Spleen (tissue), 11 donors: ENCODE data around the gene CSNK1G2. TPM values are rescaled to one million over a fixed set of nuclear protein-coding genes. Genes with fewer than 3 reads are reported as not detected.

Source experiments
- DNase-seq: peaks from one replicate; pipeline ENCODE4 v3.0.0-alpha.2; 2020
- H3K27ac ChIP-seq, 8 donors: fragments of 200-600 bp; sonication (generic) in 7 of 8; 1 replicate in 4 of 8; 2 replicates in 4 of 8; pipeline versions ENCODE4 v1.5.0 to v1.8.0; 2016 to 2021; ENCODE audit warnings: inconsistent platforms in 4 of 8, mild to moderate bottlenecking in 4 of 8, moderate library complexity in 1 of 8
- H3K27me3 ChIP-seq, 7 donors: fragments of 200-600 bp; sonication (generic) in 6 of 7; replicated peaks in 1 of 7; 1 replicate in 4 of 7; 2 replicates in 3 of 7; pipeline versions ENCODE4 v1.5.0 to v1.8.0; 2016 to 2021; ENCODE audit warnings: inconsistent platforms in 3 of 7, mild to moderate bottlenecking in 1 of 7
- H3K36me3 ChIP-seq, 6 donors: fragments of 200-600 bp; sonication (generic) in 5 of 6; 1 replicate in 4 of 6; 2 replicates in 2 of 6; pipeline versions ENCODE4 v1.5.0 to v1.8.0; 2016 to 2021; ENCODE audit warnings: inconsistent platforms in 2 of 6
- H3K4me1 ChIP-seq, 6 donors: fragments of 200-600 bp; sonication (generic) in 5 of 6; 1 replicate in 3 of 6; 2 replicates in 3 of 6; pipeline versions ENCODE4 v1.5.0 to v1.8.0; 2016 to 2021; ENCODE audit warnings: inconsistent platforms in 3 of 6
- H3K4me3 ChIP-seq, 8 donors: fragments of 200-600 bp; sonication (generic) in 7 of 8; 1 replicate in 4 of 8; 2 replicates in 4 of 8; pipeline versions ENCODE4 v1.5.0 to v1.8.0; 2016 to 2021; ENCODE audit warnings: inconsistent platforms in 4 of 8, mild to moderate bottlenecking in 4 of 8, moderate library complexity in 2 of 8
- H3K9me3 ChIP-seq, 8 donors: fragments of 200-600 bp; sonication (generic) in 7 of 8; 1 replicate in 4 of 8; 2 replicates in 4 of 8; pipeline versions ENCODE4 v1.5.0 to v1.8.0; 2016 to 2021; ENCODE audit warnings: inconsistent platforms in 4 of 8
- CTCF ChIP-seq, 11 experiments: fragments of 200-600 bp in 7 of 11; fragments of 450-650 bp in 4 of 11; sonication (generic) in 4 of 11; IDR thresholded peaks in 8 of 11; conservative IDR thresholded peaks in 3 of 11; 1 replicate in 7 of 11; 2 replicates in 4 of 11; pipeline versions ENCODE4 v1.4.0 to v1.8.0; 2016 to 2021; ENCODE audit warnings: antibody characterized with exemption in 11 of 11, inconsistent platforms in 4 of 11, mild to moderate bottlenecking in 1 of 11
- POLR2A ChIP-seq, 3 donors: fragments of 450-650 bp; IDR thresholded peaks; one replicate each; pipeline ENCODE4 v1.5.1; 2017; ENCODE audit warnings: antibody characterized with exemption in 3 of 3, mild to moderate bottlenecking in 1 of 3
- POLR2AphosphoS5 ChIP-seq, 3 donors: sonication (generic); formaldehyde crosslinking; IDR thresholded peaks; one replicate each; pipeline ENCODE4 v1.5.1; 2017; ENCODE audit warnings: antibody characterized with exemption in 3 of 3
- WGBS, 5 donors: extraction: QIAGEN DNeasy Blood & Tissue Kit in 3 of 5; methylation state at CpG; one replicate each; pipeline versions ENCODE4 v1.1.5 to v1.1.7; 2013 to 2018; 5-methylcytosine and 5-hydroxymethylcytosine counted together
- intact Hi-C: fragments of 100-400 bp; cut with DNase I; formaldehyde crosslinking; loops from one replicate; pipeline ENCODE4 v1.15.0; 2023; ENCODE audit warnings: low total_unique reads
- polyA plus RNA-seq, 3 donors: library from polyadenylated mRNA; stranded (reverse); fragments of 200-250 nt; gene quantifications; one replicate each; pipeline ENCODE4 v1.2.1, GENCODE V29; 2013
- small RNA-seq, 4 donors: library from RNA; depleted of rRNA; stranded (forward); fragments of <200 nt; gene quantifications; one replicate each; pipeline ENCODE3, GENCODE V24; 2016
- total RNA-seq, 7 donors: library from RNA; depleted of rRNA in 3 of 7; stranded (reverse); fragments of >200 nt in 3 of 7; fragmentation: NEBNext Ultra II Directional in 4 of 7; extraction: Animal tissue kit (Norgen Biotek cat#: 25700) in 4 of 7; gene quantifications; one replicate each; pipeline versions ENCODE4 v1.1.0 to v1.2.1, GENCODE V29; 2016 to 2021
- donor health status: healthy with polysubstance abuse.
- donor health status: DM: no; HTN: no; CAD: no; lungs with moderate emphysema.
- donor health status: DM: no; HTN: no; CAD: no.
- donor health status: Bipolar disorder and iron deficiency.
- donor health status: healthy.
- donor health status: DM: no; HTN: no; CAD: no.
- donor health status: DM: yes; HTN: yes; CAD: no.

The CSNK1G2 gene
- total and polyA plus RNA-seq, 10 donors = 52.5 to 120 (median 93.8) TPM

GRCh38 chr19:2026770-2027169, 85.8 kb downstream of the CSNK1G2 start:
- TF ChIP-seq CTCF (IDR thresholded peaks at IDR 0.05 in 8 of 11, conservative IDR thresholded peaks at IDR 0.05 in 3 of 11) (no peak), POLR2A (IDR thresholded peaks at IDR 0.05) (no peak), POLR2AphosphoS5 (IDR thresholded peaks at IDR 0.05) (no peak)
- 85 to 95% (median 93%) methylated on average over 10 of the region's 10 CpGs for WGBS, 5 donors
- no peak overlapping the region for H3K4me3 ChIP-seq
- H3K27me3 ChIP-seq = no peaks in the 10 kb centered on the region
- H3K9me3 ChIP-seq = peaks cover 0 to 6% (median 0%) of the 10 kb centered on the region in 8 donors
- peak overlapping the region in 1 of 8 donors; percentile 91 for H3K27ac ChIP-seq
- H3K4me1 ChIP-seq = peaks cover 4 to 60% (median 33%) of the 10 kb centered on the region in 6 donors
- DNase-seq = no peak
- H3K36me3 ChIP-seq = no peaks in the 10 kb centered on the region
- intact Hi-C loops = no loop called here

GRCh38 chr19:2027361-2027760, 86.4 kb downstream of the CSNK1G2 start:
- peaks cover 7 to 66% (median 39%) of the 10 kb centered on the region in 6 donors for H3K4me1 ChIP-seq
- no peak for DNase-seq
- peaks cover 0 to 6% (median 0%) of the 10 kb centered on the region in 8 donors for H3K9me3 ChIP-seq
- no peak overlapping the region for H3K4me3 ChIP-seq
- no peak for TF ChIP-seq POLR2AphosphoS5 (IDR thresholded peaks at IDR 0.05)
- intact Hi-C loops = no loop called here
- H3K27ac ChIP-seq = peak overlapping the region in 2 of 8 donors; percentile 73 to 91
- H3K36me3 ChIP-seq = no peaks in the 10 kb centered on the region
- H3K27me3 ChIP-seq = no peaks in the 10 kb centered on the region
- WGBS, 5 donors = 49 to 73% (median 59%) methylated on average over 9 of the region's 9 CpGs

Small RNA genes lying within 50 kb of the gene (small RNA-seq; reads per million reads assigned to genes)
- 0 reads per million in 4 donors for gene AC007136.1

Other genes starting within 250 kb of the CSNK1G2 start
- not detected for gene ONECUT3, start 187.7 kb upstream of the CSNK1G2 start, total RNA-seq
- not detected for gene ONECUT3, start 187.7 kb upstream of the CSNK1G2 start, polyA plus RNA-seq
- gene ATP8B3, start 128.9 kb upstream of the CSNK1G2 start, total RNA-seq = 10 to 100 TPM in 1 of 7 donors, 1 to 10 TPM in 6; 5.4 to 10.1 (median 7.3) TPM
- 1 to 10 TPM; 1.9 to 3.9 (median 2.3) TPM for gene ATP8B3, start 128.9 kb upstream of the CSNK1G2 start, polyA plus RNA-seq
- 10 to 100 TPM; 35.7 to 88.1 (median 59.2) TPM for gene REXO1, start 92.7 kb upstream of the CSNK1G2 start, total RNA-seq
- gene REXO1, start 92.7 kb upstream of the CSNK1G2 start, polyA plus RNA-seq = 10 to 100 TPM; 13.4 to 52.3 (median 27.4) TPM
- gene KLF16, start 77.6 kb upstream of the CSNK1G2 start, total RNA-seq = 10 to 100 TPM; 12.9 to 39.0 (median 29.5) TPM
- 10 to 100 TPM in 1 of 3 donors, 1 to 10 TPM in 2; 7.1 to 19.5 (median 8.1) TPM for gene KLF16, start 77.6 kb upstream of the CSNK1G2 start, polyA plus RNA-seq
- gene ABHD17A, start 55.7 kb upstream of the CSNK1G2 start, total RNA-seq = 100 to 1,000 TPM in 2 of 7 donors, 10 to 100 TPM in 5; 73.4 to 104 (median 83.0) TPM
- 100 to 1,000 TPM in 1 of 3 donors, 10 to 100 TPM in 2; 80.4 to 107 (median 88.1) TPM for gene ABHD17A, start 55.7 kb upstream of the CSNK1G2 start, polyA plus RNA-seq
- 10 to 100 TPM in 2 of 7 donors, 1 to 10 TPM in 5; 6.4 to 11.0 (median 8.3) TPM for gene ADAT3, start 35.8 kb upstream of the CSNK1G2 start, total RNA-seq
- gene ADAT3, start 35.8 kb upstream of the CSNK1G2 start, polyA plus RNA-seq = 1 to 10 TPM; 3.2 to 9.4 (median 4.0) TPM
- gene SCAMP4, start 35.8 kb upstream of the CSNK1G2 start, total RNA-seq = 10 to 100 TPM; 45.4 to 92.2 (median 53.6) TPM
- gene SCAMP4, start 35.8 kb upstream of the CSNK1G2 start, polyA plus RNA-seq = 10 to 100 TPM; 13.0 to 29.9 (median 17.9) TPM
- gene BTBD2, start 74.5 kb downstream of the CSNK1G2 start, total RNA-seq = 10 to 100 TPM; 47.6 to 77.1 (median 65.5) TPM
- 10 to 100 TPM; 29.1 to 53.0 (median 31.2) TPM for gene BTBD2, start 74.5 kb downstream of the CSNK1G2 start, polyA plus RNA-seq
- gene MKNK2, start 110.1 kb downstream of the CSNK1G2 start, total RNA-seq = 100 to 1,000 TPM; 212 to 389 (median 265) TPM
- gene MKNK2, start 110.1 kb downstream of the CSNK1G2 start, polyA plus RNA-seq = 100 to 1,000 TPM in 1 of 3 donors, 10 to 100 TPM in 2; 88.2 to 154 (median 90.0) TPM
- 100 to 1,000 TPM in 5 of 7 donors, 10 to 100 TPM in 2; 80.8 to 161 (median 124) TPM for gene MOB3A, start 155.2 kb downstream of the CSNK1G2 start, total RNA-seq
- 10 to 100 TPM; 24.2 to 48.7 (median 37.6) TPM for gene MOB3A, start 155.2 kb downstream of the CSNK1G2 start, polyA plus RNA-seq
- 1 to 10 TPM; 1.9 to 5.8 (median 3.7) TPM for gene IZUMO4, start 155.7 kb downstream of the CSNK1G2 start, total RNA-seq
- gene IZUMO4, start 155.7 kb downstream of the CSNK1G2 start, polyA plus RNA-seq = 10 to 100 TPM; 13.6 to 25.9 (median 16.7) TPM
- 100 to 1,000 TPM in 4 of 7 donors, 10 to 100 TPM in 3; 89.3 to 112 (median 100) TPM for gene AP3D1, start 210.4 kb downstream of the CSNK1G2 start, total RNA-seq
- 10 to 100 TPM; 32.8 to 80.1 (median 43.2) TPM for gene AP3D1, start 210.4 kb downstream of the CSNK1G2 start, polyA plus RNA-seq
- gene DOT1L, start 222.8 kb downstream of the CSNK1G2 start, total RNA-seq = 10 to 100 TPM; 19.5 to 53.2 (median 36.4) TPM
- 10 to 100 TPM in 1 of 3 donors, 1 to 10 TPM in 2; 3.9 to 20.8 (median 7.5) TPM for gene DOT1L, start 222.8 kb downstream of the CSNK1G2 start, polyA plus RNA-seq